Astrocyte of the cerebellum (primary cell): ENCODE data around the gene SMARCA1.

Source experiments
- DNase-seq: peaks from one replicate; pipeline ENCODE4 v3.0.0-alpha.2; 2011; ENCODE audit warnings: low read depth
- H3K4me3 ChIP-seq: 2 replicates; pipeline ENCODE4 v1.5.1; 2011; ENCODE audit warnings: mild to moderate bottlenecking, low read depth, low read length, moderate library complexity
- CTCF ChIP-seq: IDR thresholded peaks from 2 replicates; pipeline ENCODE4 v1.5.1; 2012; ENCODE audit warnings: low read length, low read depth, moderate library complexity, mild to moderate bottlenecking; ENCODE audit errors: missing control alignments
- in situ Hi-C: cut with HindIII; loops from 2 replicates; pipeline ENCODE4 v1.10.0; 2017; ENCODE audit warnings: low sequenced_read_pairs

The SMARCA1 gene

DNA sequence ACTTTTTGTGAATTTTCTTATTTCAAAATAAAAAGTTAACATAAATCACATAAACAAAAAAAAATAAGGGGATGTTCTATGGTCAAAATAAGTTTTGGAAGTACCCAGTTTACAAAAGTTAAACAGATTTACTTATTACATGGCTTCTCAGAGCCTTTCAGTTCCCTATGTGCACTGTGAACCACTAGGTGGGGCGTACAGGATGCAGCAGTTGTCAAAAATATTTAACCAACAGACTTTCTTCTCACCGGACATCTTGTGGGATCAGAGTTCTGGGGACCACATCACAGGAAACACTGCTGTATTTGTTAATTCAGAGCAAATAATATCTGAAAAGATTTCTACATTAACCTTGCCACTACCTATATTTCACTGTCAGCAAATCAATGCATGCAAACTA is 74.1 kb downstream of the SMARCA1 start:
- peak; percentile 17 for TF ChIP-seq CTCF
- in situ Hi-C loops = no loop called here
- no peak for DNase-seq
- no peak overlapping the region for H3K4me3 ChIP-seq

DNA sequence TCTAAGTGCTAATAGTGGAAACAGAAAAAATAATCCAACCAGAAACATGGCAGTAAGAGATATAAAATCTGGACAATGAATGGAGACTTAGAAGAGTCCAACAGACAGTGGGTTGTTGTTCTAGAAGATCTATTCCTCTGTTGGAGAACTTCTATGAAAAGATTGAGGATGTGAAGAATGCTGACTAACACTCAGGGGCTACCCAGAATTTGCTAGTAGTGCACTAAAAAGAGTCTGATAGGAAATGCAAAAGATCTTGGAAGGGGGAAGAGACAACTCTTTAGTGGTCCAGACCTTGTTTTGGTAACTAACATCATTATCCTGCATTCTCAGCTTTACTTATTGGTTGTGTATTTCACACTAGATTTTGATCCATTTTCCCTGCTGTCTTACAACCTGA is 77.9 kb downstream of the SMARCA1 start:
- DNase-seq = no peak
- H3K4me3 ChIP-seq = no peak overlapping the region
- TF ChIP-seq CTCF = no peak
- in situ Hi-C loops = no loop called here

- no peak for DNase-seq
- in situ Hi-C loops = no loop called here
- no peak for TF ChIP-seq CTCF
- no peak overlapping the region for H3K4me3 ChIP-seq
These were observed 89.3 kb downstream of the SMARCA1 start for GRCh38 chrX:129433945-129434344.

DNA sequence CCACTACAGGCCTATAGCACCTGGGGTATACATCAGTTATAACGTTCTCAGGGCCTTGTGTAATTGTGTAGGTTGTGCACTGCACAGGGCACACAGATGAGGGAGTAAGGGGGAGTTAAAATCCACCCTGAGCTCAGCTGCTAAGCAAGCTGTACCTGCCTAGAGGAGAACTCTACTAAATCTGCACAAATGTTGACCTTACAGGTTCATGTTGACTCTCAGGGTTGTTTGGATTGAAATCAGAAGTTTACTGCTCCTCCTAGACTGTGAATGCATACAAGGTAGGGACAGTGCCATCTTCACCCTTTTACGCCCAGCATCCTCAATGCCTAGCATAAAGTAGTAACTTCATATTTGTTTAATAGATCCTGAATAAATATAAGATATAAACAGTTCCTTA is 89.8 kb downstream of the SMARCA1 start:
- TF ChIP-seq CTCF = no peak
- H3K4me3 ChIP-seq = no peak overlapping the region
- no peak for DNase-seq
- in situ Hi-C loops = no loop called here

DNA sequence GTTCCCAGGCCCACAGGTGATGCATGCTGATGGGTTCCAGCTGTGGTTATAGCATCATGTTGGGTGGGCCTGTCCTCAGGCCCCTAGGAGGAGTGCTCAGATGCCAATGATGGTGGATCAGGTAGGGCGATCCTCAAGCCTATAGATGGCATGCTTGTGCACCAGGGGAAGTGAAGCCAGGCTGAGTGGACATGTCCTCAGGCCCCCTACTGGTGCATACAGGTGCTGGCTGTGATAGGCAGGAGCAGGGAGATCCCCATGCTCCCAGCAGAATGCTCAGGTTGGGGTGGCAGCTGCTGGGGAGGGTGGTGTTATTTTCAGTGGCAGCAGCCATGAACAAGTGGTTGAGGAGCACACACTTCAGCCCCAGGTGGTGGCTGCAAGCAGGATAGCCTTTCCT is 96.0 kb downstream of the SMARCA1 start:
- no peak for DNase-seq
- TF ChIP-seq CTCF = no peak
- no peak overlapping the region for H3K4me3 ChIP-seq
- in situ Hi-C loops = no loop called here

DNA sequence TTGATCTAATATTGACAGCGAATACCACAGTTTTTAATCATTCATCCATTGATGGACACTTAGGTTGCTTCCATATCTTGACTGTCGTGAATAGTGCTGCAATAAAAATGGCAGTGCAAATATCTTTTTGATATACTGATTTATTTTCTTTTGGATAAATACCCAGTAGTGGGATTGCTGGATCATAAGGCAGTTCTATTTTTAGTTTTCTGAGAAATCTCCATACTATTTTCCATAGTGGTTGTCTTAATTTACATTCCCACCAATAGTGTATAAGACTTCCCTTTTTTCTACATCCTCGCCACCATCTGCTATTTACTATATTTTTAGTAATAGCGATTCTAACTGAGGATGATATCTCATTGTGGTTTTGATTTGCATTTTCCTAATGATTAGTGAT is 100.1 kb downstream of the SMARCA1 start:
- DNase-seq = no peak
- no peak for TF ChIP-seq CTCF
- in situ Hi-C loops = no loop called here
- no peak overlapping the region for H3K4me3 ChIP-seq

- no peak for DNase-seq
- no peak for TF ChIP-seq CTCF
- in situ Hi-C loops = no loop called here
- no peak overlapping the region for H3K4me3 ChIP-seq
These were observed 118.7 kb downstream of the SMARCA1 start for GRCh38 chrX:129404670-129405008.
